B cell (primary cell): ENCODE data around the gene CFAP221. TPM values are rescaled to one million over a fixed set of nuclear protein-coding genes. Genes with fewer than 3 reads are reported as not detected.

ENCODE experiments used
- ATAC-seq: fragments of 200-7000 bp; cut with Tn5 transposase; one replicate; pipeline ENCODE4 v1.10.0; 2021; ENCODE audit warnings: low read depth, mild to moderate bottlenecking, moderate number of reproducible peaks, moderate library complexity
- CTCF ChIA-PET: fragments of 350-600 bp; sonication (Branson Sonifier 250); formaldehyde crosslinking; loops from one replicate; lab custom pipeline; 2021; ENCODE audit warnings: antibody characterized with exemption, inconsistent platforms; lab: Charles Lee
- POLR2A ChIA-PET: fragments of 350-600 bp; sonication (Branson Sonifier 250); formaldehyde crosslinking; loops from one replicate; lab custom pipeline; 2021; ENCODE audit warnings: antibody characterized with exemption; lab: Charles Lee
- DNase-seq: peaks from one replicate; pipeline ENCODE4 v3.0.0; 2013
- H2AFZ ChIP-seq: 2 replicates; pipeline ENCODE4 v1.6.1; 2012; ENCODE audit warnings: mild to moderate bottlenecking, low read depth, low read length; ENCODE audit not compliant: insufficient read depth, poor library complexity, severe bottlenecking
- H3K27ac ChIP-seq, 2 donors: 1 replicate in 1 of 2; 2 replicates in 1 of 2; pipeline ENCODE4 v1.5.1; 2012 to 2013; ENCODE audit warnings: low read length in 2 of 2, mild to moderate bottlenecking in 2 of 2, moderate library complexity in 1 of 2
- H3K27me3 ChIP-seq, 4 experiments: fragments of 200-600 bp in 1 of 4; sonication (generic) in 1 of 4; replicated peaks in 1 of 4; 1 replicate in 2 of 4; 2 replicates in 2 of 4; pipeline versions ENCODE4 v1.6.1 to v1.7.0; 2013 to 2016; ENCODE audit warnings: low read length in 3 of 4, mild to moderate bottlenecking in 2 of 4, mixed read lengths in 1 of 4, moderate library complexity in 1 of 4; ENCODE audit not compliant: insufficient read depth in 4 of 4, control insufficient read depth in 3 of 4; ENCODE audit errors: control extremely low read depth in 1 of 4
- H3K36me3 ChIP-seq, 2 experiments: replicated peaks in 1 of 2; 1 replicate in 1 of 2; 2 replicates in 1 of 2; pipeline versions ENCODE4 v1.6.1 to v1.7.1; 2013; ENCODE audit warnings: low read length in 1 of 2; ENCODE audit not compliant: insufficient read depth in 2 of 2, control insufficient read depth in 1 of 2; ENCODE audit errors: control extremely low read depth in 1 of 2, extremely low read depth in 1 of 2
- H3K4me1 ChIP-seq, 2 donors: fragments of 200-600 bp in 1 of 2; sonication (generic) in 1 of 2; 1 replicate in 1 of 2; 2 replicates in 1 of 2; pipeline versions ENCODE4 v1.5.1 to v1.6.1; 2013 to 2017; ENCODE audit warnings: low read length in 2 of 2; ENCODE audit not compliant: control insufficient read depth in 2 of 2, insufficient read depth in 2 of 2
- H3K4me2 ChIP-seq: replicated peaks from 2 replicates; pipeline ENCODE3; 2012; ENCODE audit warnings: mild to moderate bottlenecking, low read depth, low read length; ENCODE audit not compliant: poor library complexity, severe bottlenecking
- H3K4me3 ChIP-seq, 5 experiments: fragments of 200-600 bp in 1 of 5; sonication (generic) in 1 of 5; 1 replicate in 3 of 5; 2 replicates in 2 of 5; pipeline versions ENCODE4 v1.5.1 to v1.7.0; 2011 to 2016; ENCODE audit warnings: low read length in 4 of 5, mild to moderate bottlenecking in 4 of 5, low read depth in 2 of 5, control low read depth in 1 of 5, moderate library complexity in 1 of 5; ENCODE audit not compliant: insufficient read depth in 1 of 5; ENCODE audit errors: control extremely low read depth in 1 of 5, extremely low read depth in 1 of 5
- H3K79me2 ChIP-seq: fragments of 200-600 bp; sonication (generic); one replicate; pipeline ENCODE4 v1.6.0; 2016; ENCODE audit warnings: low read length; ENCODE audit not compliant: control insufficient read depth, insufficient read depth
- H3K9ac ChIP-seq: fragments of 200-600 bp; sonication (generic); 2 replicates; pipeline ENCODE4 v1.6.1; 2017; ENCODE audit warnings: mild to moderate bottlenecking, low read length, moderate library complexity
- H3K9me3 ChIP-seq, 3 donors: one replicate each; pipeline versions ENCODE4 v1.6.1 to v1.7.1; 2013; ENCODE audit warnings: low read length in 2 of 3; ENCODE audit not compliant: control insufficient read depth in 2 of 3, insufficient read depth in 1 of 3; ENCODE audit errors: control extremely low read depth in 1 of 3
- H4K20me1 ChIP-seq: 2 replicates; pipeline ENCODE4 v1.6.0; 2012; ENCODE audit warnings: mild to moderate bottlenecking, low read length; ENCODE audit not compliant: insufficient read depth, control insufficient read depth, poor library complexity, severe bottlenecking
- H3K27ac Mint-ChIP-seq: one replicate; pipeline ENCODE4 v1.8.0; 2021; ENCODE audit warnings: mixed read lengths
- H3K27me3 Mint-ChIP-seq: one replicate; pipeline ENCODE4 v1.8.0; 2021; ENCODE audit warnings: mixed read lengths
- H3K4me1 Mint-ChIP-seq: one replicate; pipeline ENCODE4 v1.8.0; 2021; ENCODE audit warnings: mixed read lengths
- H3K4me3 Mint-ChIP-seq: one replicate; pipeline ENCODE4 v1.8.0; 2021; ENCODE audit warnings: mixed read lengths
- H3K9me3 Mint-ChIP-seq: one replicate; pipeline ENCODE4 v1.8.0; 2022; ENCODE audit warnings: mixed read lengths; ENCODE audit not compliant: insufficient read depth
- EZH2 ChIP-seq: IDR thresholded peaks from 2 replicates; pipeline ENCODE4 v1.6.1; 2012; ENCODE audit warnings: borderline replicate concordance, low read depth, mild to moderate bottlenecking, moderate library complexity, low read length; ENCODE audit not compliant: insufficient read depth, poor library complexity, severe bottlenecking
- WGBS: methylation state at CpG from one replicate; pipeline ENCODE4 v1.1.5; 2013; ENCODE audit warnings: missing lambda C conversion rate; ENCODE audit not compliant: insufficient coverage; 5-methylcytosine and 5-hydroxymethylcytosine counted together
- intact Hi-C: fragments of 100-400 bp; cut with micrococcal nuclease; formaldehyde crosslinking; loops from one replicate; pipeline ENCODE4 v1.10.0; 2022
- polyA plus RNA-seq: library from polyadenylated mRNA; depleted of rRNA; stranded (reverse); fragments of >200 nt; gene quantifications from 2 replicates; pipeline ENCODE4 v1.2.3, GENCODE V29; 2012
- total RNA-seq, 2 donors: library from RNA; stranded (reverse); fragments of 120-200 nt in 1 of 2; gene quantifications; 1 replicate in 1 of 2; 2 replicates in 1 of 2; pipeline versions ENCODE4 v1.2.3 to v1.2.4, GENCODE V29; 2013 to 2022
- TF ChIP-seq, protein P1 (sequence below): fragments of 200-600 bp; IDR thresholded peaks from one replicate; pipeline ENCODE4 v1.8.0; 2022; ENCODE audit warnings: antibody characterized with exemption, mild to moderate bottlenecking

The CFAP221 gene
- total and polyA plus RNA-seq, 2 donors (not counting 1 experiment from before 2014, with no cell fraction given): not detected

DNA sequence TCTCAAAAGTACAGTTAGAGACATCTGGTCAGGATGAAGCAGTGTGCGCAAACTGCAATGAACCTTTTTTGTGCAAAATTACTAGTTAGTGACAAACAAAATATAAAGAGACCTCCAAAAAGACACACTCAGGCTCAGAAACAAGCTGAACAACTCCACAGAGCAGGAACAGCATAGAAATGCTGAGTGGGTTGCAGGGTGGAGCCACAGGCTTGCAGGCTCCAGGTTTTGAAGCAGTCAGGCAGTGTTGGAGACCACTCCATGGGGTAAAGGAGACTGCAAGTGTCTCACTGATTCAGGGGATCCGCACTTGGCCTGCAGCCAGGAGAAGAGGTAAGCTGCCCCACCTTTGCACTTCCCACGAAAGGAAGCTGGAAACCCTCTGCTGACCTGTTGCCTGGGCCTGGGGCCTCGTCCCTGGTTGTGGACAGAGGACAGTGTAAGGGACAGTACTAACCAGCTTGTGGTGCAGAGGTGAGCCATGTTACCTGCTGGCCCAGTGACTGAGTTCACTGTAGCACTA is 36.4 kb downstream of the CFAP221 start:
- peaks cover 0 to 3% (median 0%) of the 10 kb centered on the region in 3 donors for H3K9me3 ChIP-seq
- 100% methylated on average over 3 of the region's 4 CpGs for WGBS
- no peaks in the 10 kb centered on the region for H3K4me1 Mint-ChIP-seq
- H3K27ac Mint-ChIP-seq: no peak overlapping the region
- no peak overlapping the region for H3K27ac ChIP-seq
- no peak overlapping the region for H3K4me3 ChIP-seq
- intact Hi-C loops: no loop called here
- H3K79me2 ChIP-seq: no peaks in the 10 kb centered on the region
- TF ChIP-seq EZH2: no peak
- TF ChIP-seq, protein P1, sequence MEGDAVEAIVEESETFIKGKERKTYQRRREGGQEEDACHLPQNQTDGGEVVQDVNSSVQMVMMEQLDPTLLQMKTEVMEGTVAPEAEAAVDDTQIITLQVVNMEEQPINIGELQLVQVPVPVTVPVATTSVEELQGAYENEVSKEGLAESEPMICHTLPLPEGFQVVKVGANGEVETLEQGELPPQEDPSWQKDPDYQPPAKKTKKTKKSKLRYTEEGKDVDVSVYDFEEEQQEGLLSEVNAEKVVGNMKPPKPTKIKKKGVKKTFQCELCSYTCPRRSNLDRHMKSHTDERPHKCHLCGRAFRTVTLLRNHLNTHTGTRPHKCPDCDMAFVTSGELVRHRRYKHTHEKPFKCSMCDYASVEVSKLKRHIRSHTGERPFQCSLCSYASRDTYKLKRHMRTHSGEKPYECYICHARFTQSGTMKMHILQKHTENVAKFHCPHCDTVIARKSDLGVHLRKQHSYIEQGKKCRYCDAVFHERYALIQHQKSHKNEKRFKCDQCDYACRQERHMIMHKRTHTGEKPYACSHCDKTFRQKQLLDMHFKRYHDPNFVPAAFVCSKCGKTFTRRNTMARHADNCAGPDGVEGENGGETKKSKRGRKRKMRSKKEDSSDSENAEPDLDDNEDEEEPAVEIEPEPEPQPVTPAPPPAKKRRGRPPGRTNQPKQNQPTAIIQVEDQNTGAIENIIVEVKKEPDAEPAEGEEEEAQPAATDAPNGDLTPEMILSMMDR: no peak
- H3K27me3 ChIP-seq: peaks cover 0 to 5% (median 0%) of the 10 kb centered on the region in 4 experiments
- DNase-seq (no peak), ATAC-seq (no peak)
- no peak overlapping the region for H3K4me3 Mint-ChIP-seq
- no peaks in the 10 kb centered on the region for H3K4me1 ChIP-seq
- ChIA-PET POLR2A (no interaction called here), CTCF (no interaction called here)
- no peaks in the 10 kb centered on the region for H3K36me3 ChIP-seq
- H4K20me1 ChIP-seq: no peaks in the 10 kb centered on the region
- H3K4me2 ChIP-seq: no peak overlapping the region
- H2AFZ ChIP-seq: no peak overlapping the region
- no peak overlapping the region for H3K9ac ChIP-seq
- H3K9me3 Mint-ChIP-seq: peaks cover 2% of the 10 kb centered on the region
- H3K27me3 Mint-ChIP-seq: peaks cover 3% of the 10 kb centered on the region

DNA sequence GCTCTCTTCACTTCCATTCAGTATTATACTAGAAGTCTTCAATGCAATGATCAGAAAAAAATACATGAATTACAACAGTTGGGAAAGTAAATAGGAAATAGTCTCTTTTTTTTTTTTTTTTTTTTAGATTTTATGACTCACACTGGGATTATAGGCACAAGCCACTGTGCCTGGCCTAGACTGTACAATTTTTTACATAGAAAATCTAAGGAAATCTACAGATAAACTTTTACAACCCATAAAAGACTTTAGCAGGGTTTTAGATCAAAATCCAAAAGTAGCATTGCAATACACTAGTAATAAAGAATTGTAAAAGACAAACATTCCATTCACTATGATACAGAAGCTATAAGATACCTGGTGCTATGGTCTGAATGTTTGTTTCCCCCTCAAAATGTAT is 39.0 kb downstream of the CFAP221 start:
- Histone ChIP-seq H3K9ac (no peak overlapping the region), H3K36me3 (no peaks in the 10 kb centered on the region), H3K4me2 (no peak overlapping the region), H3K27ac (no peak overlapping the region), H3K4me1 (no peaks in the 10 kb centered on the region), H4K20me1 (no peaks in the 10 kb centered on the region), H3K4me3 (no peak overlapping the region), H3K27me3 (peaks cover 0 to 2% (median 0%) of the 10 kb centered on the region in 4 experiments), H3K79me2 (no peaks in the 10 kb centered on the region), H3K9me3 (no peaks in the 10 kb centered on the region), H2AFZ (no peak overlapping the region)
- Mint-ChIP-seq H3K4me1 (no peaks in the 10 kb centered on the region), H3K27ac (no peak overlapping the region), H3K27me3 (no peaks in the 10 kb centered on the region), H3K4me3 (no peak overlapping the region), H3K9me3 (no peaks in the 10 kb centered on the region)
- ChIA-PET POLR2A (no interaction called here), CTCF (no interaction called here)
- TF ChIP-seq, protein P1: no peak
- TF ChIP-seq EZH2: no peak
- intact Hi-C loops: no loop called here
- DNase-seq (no peak), ATAC-seq (no peak)
